ENCODE results near the gene AGO4. TPM values are rescaled to one million over a fixed set of nuclear protein-coding genes. Genes with fewer than 3 reads are reported as not detected.

The AGO4 gene
- total and polyA plus RNA-seq, 2 of the 4 experiments (the other 2 are of a cell fraction), result 8.2 to 9.2 TPM

DNA sequence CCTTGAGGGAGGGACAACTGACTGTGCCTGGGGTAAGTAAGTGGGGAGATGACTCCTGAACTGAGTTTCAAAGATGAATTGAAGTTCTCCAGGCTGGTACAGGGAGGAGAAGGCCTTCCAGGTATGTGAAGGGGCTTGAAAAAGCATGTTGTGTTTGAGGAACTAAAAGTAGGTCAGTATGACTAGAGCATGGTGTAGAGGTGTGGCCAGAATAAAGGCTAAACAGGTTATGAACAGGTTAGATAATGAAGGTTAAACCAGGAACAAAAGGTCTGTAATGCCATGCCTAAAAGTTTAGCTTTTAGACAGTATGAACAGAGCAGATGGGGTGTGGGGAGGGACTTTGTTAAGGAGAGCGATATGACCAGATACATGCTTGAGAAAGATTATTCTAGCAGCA, 30.7 kb upstream of the AGO4 start:
- Histone ChIP-seq H2BK15ac (ENCODE audit: low read depth, low read length) (no peak overlapping the region), H4K8ac (ENCODE audit: low read depth in 2 of 2, low read length in 2 of 2) (no peak overlapping the region), H4K20me1 (ENCODE audit: insufficient read depth, low read length) (no peaks in the 10 kb centered on the region), H3K4me2 (ENCODE audit: low read depth, low read length) (no peak overlapping the region), H2BK120ac (ENCODE audit: low read depth, low read length) (no peak overlapping the region), H3K4me3 (ENCODE audit: insufficient read depth, low read depth, low read length) (no peak overlapping the region), H4K5ac (ENCODE audit: low read depth, low read length) (no peak overlapping the region), H3K36me3 (ENCODE audit: control insufficient read depth, insufficient read depth, low read length) (no peaks in the 10 kb centered on the region), H3K23ac (ENCODE audit: low read depth, low read length) (no peak overlapping the region), H2AK5ac (ENCODE audit: low read depth, low read length) (no peak overlapping the region), H2AFZ (replicated peaks; ENCODE audit: low read length, poor library complexity) (no peak overlapping the region), H3K9me3 (ENCODE audit: control insufficient read depth, insufficient read depth, low read length) (no peaks in the 10 kb centered on the region), H3K4ac (ENCODE audit: low read depth, low read length) (no peak overlapping the region), H4K91ac (ENCODE audit: insufficient read depth, low read depth, low read length) (no peak overlapping the region), H3K18ac (ENCODE audit: low read depth, low read length) (no peak overlapping the region), H3K56ac (ENCODE audit: extremely low read depth, insufficient read depth, low read length) (no peak overlapping the region), H3K79me1 (ENCODE audit: low read depth in 1 of 2, low read length in 2 of 2) (no peaks in the 10 kb centered on the region), H3K14ac (replicated peaks; ENCODE audit: low read depth, low read length) (no peak overlapping the region), H2AK9ac (replicated peaks; ENCODE audit: low read depth, low read length, poor library complexity) (no peak overlapping the region), H2BK5ac (ENCODE audit: low read depth, low read length, poor library complexity, severe bottlenecking) (no peak overlapping the region), H3K27ac (ENCODE audit: insufficient read depth, low read length) (no peak overlapping the region), H3K4me1 (ENCODE audit: control insufficient read depth, insufficient read depth, low read length) (no peaks in the 10 kb centered on the region), H3K9ac (ENCODE audit: low read depth, low read length) (no peak overlapping the region), H2BK20ac (ENCODE audit: low read depth, low read length) (no peak overlapping the region), H3K27me3 (ENCODE audit: control insufficient read depth, insufficient read depth, low read length) (no peaks in the 10 kb centered on the region), H3K9me1 (ENCODE audit: insufficient read depth, low read length) (no peaks in the 10 kb centered on the region)
- ATAC-seq (ENCODE audit: low read depth), result no peak
- POLR2A ChIA-PET (ENCODE audit: unreplicated experiment), result no interaction called here
- no TSS peak for BruUV-seq (replicated peaks)
- DNase-seq, result no peak
- dilution Hi-C loops (cut with HindIII; ENCODE audit: low sequenced_read_pairs, unreplicated experiment), result no loop called here
- CTCF ChIA-PET, result no interaction called here
- no CpG with 5 or more reads among the region's 1 CpG for WGBS, 2 experiments (ENCODE audit: extremely low coverage in 2 of 2, insufficient read length in 1 of 2)
- TF ChIP-seq, protein P1, sequence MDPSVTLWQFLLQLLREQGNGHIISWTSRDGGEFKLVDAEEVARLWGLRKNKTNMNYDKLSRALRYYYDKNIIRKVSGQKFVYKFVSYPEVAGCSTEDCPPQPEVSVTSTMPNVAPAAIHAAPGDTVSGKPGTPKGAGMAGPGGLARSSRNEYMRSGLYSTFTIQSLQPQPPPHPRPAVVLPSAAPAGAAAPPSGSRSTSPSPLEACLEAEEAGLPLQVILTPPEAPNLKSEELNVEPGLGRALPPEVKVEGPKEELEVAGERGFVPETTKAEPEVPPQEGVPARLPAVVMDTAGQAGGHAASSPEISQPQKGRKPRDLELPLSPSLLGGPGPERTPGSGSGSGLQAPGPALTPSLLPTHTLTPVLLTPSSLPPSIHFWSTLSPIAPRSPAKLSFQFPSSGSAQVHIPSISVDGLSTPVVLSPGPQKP (IDR thresholded peaks at IDR 0.05; ENCODE audit: borderline replicate concordance, low read depth, low read length), result no peak
- TF ChIP-seq MAZ (IDR thresholded peaks at IDR 0.05; ENCODE audit: borderline replicate concordance, low read depth, low read length) (no peak), MXI1 (IDR thresholded peaks at IDR 0.05; ENCODE audit: borderline replicate concordance, low read depth, low read length) (no peak), RFX5 (IDR thresholded peaks at IDR 0.05; ENCODE audit: low read depth, low read length) (no peak), CEBPB (IDR thresholded peaks at IDR 0.05; ENCODE audit: low read depth, low read length) (no peak), BHLHE40 (IDR thresholded peaks at IDR 0.05; ENCODE audit: low read depth, low read length) (no peak), MAFK (IDR thresholded peaks at IDR 0.05; ENCODE audit: low read depth, low read length) (no peak), RAD21 (IDR thresholded peaks at IDR 0.05; ENCODE audit: low read length) (no peak), NFE2L2 (IDR thresholded peaks at IDR 0.05; ENCODE audit: low read depth, low read length) (no peak), POLR2A (IDR thresholded peaks at IDR 0.05; ENCODE audit: low read depth, low read length) (no peak), FOS (IDR thresholded peaks at IDR 0.05; ENCODE audit: low read depth, low read length) (no peak), SMC3 (IDR thresholded peaks at IDR 0.05; ENCODE audit: low read depth, low read length) (no peak)
- TF ChIP-seq, protein P2, sequence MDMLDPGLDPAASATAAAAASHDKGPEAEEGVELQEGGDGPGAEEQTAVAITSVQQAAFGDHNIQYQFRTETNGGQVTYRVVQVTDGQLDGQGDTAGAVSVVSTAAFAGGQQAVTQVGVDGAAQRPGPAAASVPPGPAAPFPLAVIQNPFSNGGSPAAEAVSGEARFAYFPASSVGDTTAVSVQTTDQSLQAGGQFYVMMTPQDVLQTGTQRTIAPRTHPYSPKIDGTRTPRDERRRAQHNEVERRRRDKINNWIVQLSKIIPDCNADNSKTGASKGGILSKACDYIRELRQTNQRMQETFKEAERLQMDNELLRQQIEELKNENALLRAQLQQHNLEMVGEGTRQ (IDR thresholded peaks at IDR 0.05; ENCODE audit: low read depth, low read length), result no peak
- TF ChIP-seq, protein P3, sequence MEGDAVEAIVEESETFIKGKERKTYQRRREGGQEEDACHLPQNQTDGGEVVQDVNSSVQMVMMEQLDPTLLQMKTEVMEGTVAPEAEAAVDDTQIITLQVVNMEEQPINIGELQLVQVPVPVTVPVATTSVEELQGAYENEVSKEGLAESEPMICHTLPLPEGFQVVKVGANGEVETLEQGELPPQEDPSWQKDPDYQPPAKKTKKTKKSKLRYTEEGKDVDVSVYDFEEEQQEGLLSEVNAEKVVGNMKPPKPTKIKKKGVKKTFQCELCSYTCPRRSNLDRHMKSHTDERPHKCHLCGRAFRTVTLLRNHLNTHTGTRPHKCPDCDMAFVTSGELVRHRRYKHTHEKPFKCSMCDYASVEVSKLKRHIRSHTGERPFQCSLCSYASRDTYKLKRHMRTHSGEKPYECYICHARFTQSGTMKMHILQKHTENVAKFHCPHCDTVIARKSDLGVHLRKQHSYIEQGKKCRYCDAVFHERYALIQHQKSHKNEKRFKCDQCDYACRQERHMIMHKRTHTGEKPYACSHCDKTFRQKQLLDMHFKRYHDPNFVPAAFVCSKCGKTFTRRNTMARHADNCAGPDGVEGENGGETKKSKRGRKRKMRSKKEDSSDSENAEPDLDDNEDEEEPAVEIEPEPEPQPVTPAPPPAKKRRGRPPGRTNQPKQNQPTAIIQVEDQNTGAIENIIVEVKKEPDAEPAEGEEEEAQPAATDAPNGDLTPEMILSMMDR (conservative IDR thresholded peaks at IDR 0.05; ENCODE audit: low read depth, low read length), result no peak
- intact Hi-C loops (cut with micrococcal nuclease), result no loop called here
- in situ Hi-C loops (cut with MboI; ENCODE audit: low sequenced_read_pairs), result no loop called here

Measured in IMR-90 (cell line).